ENCODE measurements around the gene APOL5. TPM values are rescaled to one million over a fixed set of nuclear protein-coding genes. Genes with fewer than 3 reads are reported as not detected.

Gene APOL5
- total and polyA plus RNA-seq, 8 donors: not detected

GRCh38 chr22:35761037-35761436, 43.4 kb downstream of the APOL5 start:
- no peak for TF ChIP-seq POLR2A (IDR thresholded peaks at IDR 0.05)
- TF ChIP-seq CTCF (IDR thresholded peaks at IDR 0.05): no peak
- TF ChIP-seq POLR2AphosphoS5 (IDR thresholded peaks at IDR 0.05): no peak
- TF ChIP-seq EP300 (IDR thresholded peaks at IDR 0.05): no peak
- H3K36me3 ChIP-seq: peaks cover 0 to 31% (median 28%) of the 10 kb centered on the region in 4 donors
- no peak overlapping the region for H3K27ac ChIP-seq
- H3K4me1 ChIP-seq: peaks cover 0 to 30% (median 4%) of the 10 kb centered on the region in 4 donors
- intact Hi-C loops (cut with DNase I; ENCODE audit: low total_unique reads): no loop called here
- WGBS, 5 donors: 86 to 100% (median 97%) methylated on average over 1 of the region's 1 CpG
- H3K9me3 ChIP-seq: no peaks in the 10 kb centered on the region
- DNase-seq: peak in 1 of 2 donors; percentile 45
- H3K27me3 ChIP-seq: no peaks in the 10 kb centered on the region
- H3K4me3 ChIP-seq: no peak overlapping the region

GRCh38 chr22:35766654-35767580, 49.2 kb downstream of the APOL5 start:
- intact Hi-C loops (cut with DNase I; ENCODE audit: low total_unique reads): no loop called here
- DNase-seq: peak in 1 of 2 donors; percentile 25
- WGBS, 5 donors: 75 to 80% (median 79%) methylated on average over 10 of the region's 10 CpGs
- H3K36me3 ChIP-seq: peaks cover 0 to 3% (median 0%) of the 10 kb centered on the region in 4 donors
- H3K4me1 ChIP-seq: peaks cover 0 to 5% (median 0%) of the 10 kb centered on the region in 4 donors
- no peak overlapping the region for H3K4me3 ChIP-seq
- H3K27me3 ChIP-seq: no peaks in the 10 kb centered on the region
- TF ChIP-seq EP300 (IDR thresholded peaks at IDR 0.05) (no peak), CTCF (IDR thresholded peaks at IDR 0.05) (no peak), POLR2A (IDR thresholded peaks at IDR 0.05) (no peak), POLR2AphosphoS5 (IDR thresholded peaks at IDR 0.05) (no peak)
- H3K9me3 ChIP-seq: no peaks in the 10 kb centered on the region
- peak overlapping the region in 3 of 5 donors; percentile 2 to 63 (median 53) for H3K27ac ChIP-seq

- intact Hi-C loops (cut with DNase I; ENCODE audit: low total_unique reads): no loop called here
Measured at GRCh38 chr22:35769974-35770373, 52.3 kb downstream of the APOL5 start.

DNA sequence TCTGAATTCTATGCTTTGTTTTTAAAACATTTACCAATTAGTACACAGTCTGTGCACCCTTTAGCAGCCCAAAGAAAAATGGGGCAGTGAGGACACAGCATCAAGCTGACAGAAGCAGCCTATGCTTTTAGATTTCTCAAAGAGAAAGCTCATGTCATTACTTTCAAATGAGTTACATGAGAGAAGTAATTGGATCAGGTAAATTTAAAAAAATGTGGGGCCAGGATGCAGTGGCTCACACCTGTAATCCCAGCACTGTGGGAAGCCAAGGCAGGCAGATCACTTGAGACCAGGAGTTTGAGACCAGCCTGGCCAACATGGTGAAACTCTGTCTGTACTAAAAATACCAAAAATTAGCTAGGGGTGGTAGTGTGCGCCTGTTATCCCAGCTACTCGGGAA, 57.7 kb downstream of the APOL5 start:
- intact Hi-C loops (cut with DNase I; ENCODE audit: low total_unique reads): no loop called here
- peaks cover 0 to under 1% (median 0%) of the 10 kb centered on the region in 4 donors for H3K36me3 ChIP-seq
- WGBS, 5 donors: 91 to 100% (median 96%) methylated on average over 2 of the region's 2 CpGs
- H3K4me3 ChIP-seq: no peak overlapping the region
- no peak for TF ChIP-seq CTCF (IDR thresholded peaks at IDR 0.05)
- H3K9me3 ChIP-seq: no peaks in the 10 kb centered on the region
- peaks cover 0 to 36% (median 12%) of the 10 kb centered on the region in 4 donors for H3K4me1 ChIP-seq
- no peaks in the 10 kb centered on the region for H3K27me3 ChIP-seq
- DNase-seq: no peak
- no peak overlapping the region for H3K27ac ChIP-seq

More at GRCh38 chr22:35769974-35770373, 52.3 kb downstream of the APOL5 start:
- no peak overlapping the region for H3K27ac ChIP-seq
- TF ChIP-seq POLR2A (IDR thresholded peaks at IDR 0.05) (no peak), CTCF (IDR thresholded peaks at IDR 0.05) (no peak), POLR2AphosphoS5 (IDR thresholded peaks at IDR 0.05) (no peak), EP300 (IDR thresholded peaks at IDR 0.05) (no peak)
- no peaks in the 10 kb centered on the region for H3K27me3 ChIP-seq
- no peak overlapping the region for H3K4me3 ChIP-seq
- no peaks in the 10 kb centered on the region for H3K36me3 ChIP-seq
- H3K9me3 ChIP-seq: no peaks in the 10 kb centered on the region
- H3K4me1 ChIP-seq: peaks cover 0 to 5% (median under 1%) of the 10 kb centered on the region in 4 donors
- no peak for DNase-seq
